ENCODE measurements around the gene DDX49.

DNA sequence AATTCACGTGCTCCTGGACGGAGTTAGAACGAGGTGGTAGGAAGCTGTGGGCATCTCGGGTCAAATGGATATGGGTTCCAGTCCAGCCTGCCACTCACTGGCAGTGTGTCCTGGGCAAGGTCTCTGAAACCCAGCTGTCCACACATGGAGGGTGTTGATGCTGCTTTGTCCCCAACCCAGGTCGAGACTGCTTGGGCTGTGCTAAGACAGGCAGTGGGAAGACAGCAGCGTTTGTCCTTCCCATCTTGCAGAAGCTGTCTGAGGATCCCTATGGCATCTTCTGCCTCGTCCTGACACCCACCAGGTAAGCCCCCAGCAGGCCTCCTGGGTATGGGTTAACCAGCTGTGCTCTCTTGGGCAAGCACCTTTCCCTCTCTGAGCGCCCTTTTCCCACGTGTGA is 885 bp downstream of the DDX49 start:
- TF ChIP-seq, protein P1, sequence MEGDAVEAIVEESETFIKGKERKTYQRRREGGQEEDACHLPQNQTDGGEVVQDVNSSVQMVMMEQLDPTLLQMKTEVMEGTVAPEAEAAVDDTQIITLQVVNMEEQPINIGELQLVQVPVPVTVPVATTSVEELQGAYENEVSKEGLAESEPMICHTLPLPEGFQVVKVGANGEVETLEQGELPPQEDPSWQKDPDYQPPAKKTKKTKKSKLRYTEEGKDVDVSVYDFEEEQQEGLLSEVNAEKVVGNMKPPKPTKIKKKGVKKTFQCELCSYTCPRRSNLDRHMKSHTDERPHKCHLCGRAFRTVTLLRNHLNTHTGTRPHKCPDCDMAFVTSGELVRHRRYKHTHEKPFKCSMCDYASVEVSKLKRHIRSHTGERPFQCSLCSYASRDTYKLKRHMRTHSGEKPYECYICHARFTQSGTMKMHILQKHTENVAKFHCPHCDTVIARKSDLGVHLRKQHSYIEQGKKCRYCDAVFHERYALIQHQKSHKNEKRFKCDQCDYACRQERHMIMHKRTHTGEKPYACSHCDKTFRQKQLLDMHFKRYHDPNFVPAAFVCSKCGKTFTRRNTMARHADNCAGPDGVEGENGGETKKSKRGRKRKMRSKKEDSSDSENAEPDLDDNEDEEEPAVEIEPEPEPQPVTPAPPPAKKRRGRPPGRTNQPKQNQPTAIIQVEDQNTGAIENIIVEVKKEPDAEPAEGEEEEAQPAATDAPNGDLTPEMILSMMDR (IDR thresholded peaks at IDR 0.05): no peak
- TF ChIP-seq POLR2AphosphoS5 (IDR thresholded peaks at IDR 0.05) (no peak), POLR2A (IDR thresholded peaks at IDR 0.05) (no peak)
